Upper lobe of right lung (tissue), 1 donor: ENCODE data around the gene MPDZ. TPM values are rescaled to one million over a fixed set of nuclear protein-coding genes. Genes with fewer than 3 reads are reported as not detected.

Experiments
- ATAC-seq: fragments of 200-7000 bp; cut with Tn5 transposase; one replicate; pipeline ENCODE4 v1.9.1; 2020; ENCODE audit warnings: mild to moderate bottlenecking, moderate library complexity
- DNase-seq: peaks from one replicate; pipeline ENCODE4 v3.0.0-alpha.2; 2020
- H3K27ac ChIP-seq: fragments of 200-600 bp; one replicate; pipeline ENCODE4 v1.8.0; 2022
- H3K27me3 ChIP-seq: fragments of 200-600 bp; one replicate; pipeline ENCODE4 v1.8.0; 2022; ENCODE audit warnings: mild to moderate bottlenecking
- H3K36me3 ChIP-seq: fragments of 200-600 bp; one replicate; pipeline ENCODE4 v1.8.0; 2022
- H3K4me1 ChIP-seq: fragments of 200-600 bp; one replicate; pipeline ENCODE4 v1.8.0; 2022
- H3K4me3 ChIP-seq: fragments of 200-600 bp; one replicate; pipeline ENCODE4 v1.8.0; 2022; ENCODE audit warnings: mild to moderate bottlenecking
- H3K9me3 ChIP-seq: fragments of 200-600 bp; one replicate; pipeline ENCODE4 v1.8.0; 2022
- intact Hi-C: fragments of 100-400 bp; cut with DNase I; formaldehyde crosslinking; loops from one replicate; pipeline ENCODE4 v1.11.0; 2022
- total RNA-seq: library from RNA; stranded (reverse); fragmentation: NEBNext Ultra II Directional; extraction: Animal tissue kit (Norgen Biotek cat#: 25700); gene quantifications from one replicate; pipeline ENCODE4 v1.2.1, GENCODE V29; 2021
- TF ChIP-seq, protein P1 (sequence below): fragments of 200-600 bp; IDR thresholded peaks from one replicate; pipeline ENCODE4 v1.8.0; 2022; ENCODE audit warnings: antibody characterized with exemption
- donor health status: DM: no; HTN: yes; CAD: no; lungs with severe emphysema.

MPDZ gene
- total RNA-seq, 1 donor from 2014 or later = 37.8 TPM

DNA sequence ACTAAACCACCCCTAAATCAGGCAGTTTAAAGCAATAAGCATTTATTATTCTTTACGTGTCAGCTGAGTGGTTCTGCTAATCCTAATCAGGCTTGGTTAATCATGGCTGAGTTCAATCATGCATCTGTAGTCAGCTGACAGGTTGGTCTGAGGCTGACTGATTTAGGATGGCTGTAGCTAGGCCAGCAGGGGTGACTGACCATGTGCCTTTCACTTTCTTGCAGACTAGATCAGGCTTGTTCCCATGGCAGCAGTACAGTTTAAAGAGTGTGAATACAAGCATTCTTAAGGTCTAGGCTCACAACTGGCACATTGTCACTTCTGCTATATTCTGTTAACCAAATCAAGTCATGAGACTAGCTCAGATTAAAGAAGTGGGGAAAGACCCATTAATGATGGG is 16.1 kb upstream of the MPDZ start:
- no peak overlapping the region for H3K27ac ChIP-seq
- no peaks in the 10 kb centered on the region for H3K36me3 ChIP-seq
- no peaks in the 10 kb centered on the region for H3K4me1 ChIP-seq
- TF ChIP-seq, protein P1, sequence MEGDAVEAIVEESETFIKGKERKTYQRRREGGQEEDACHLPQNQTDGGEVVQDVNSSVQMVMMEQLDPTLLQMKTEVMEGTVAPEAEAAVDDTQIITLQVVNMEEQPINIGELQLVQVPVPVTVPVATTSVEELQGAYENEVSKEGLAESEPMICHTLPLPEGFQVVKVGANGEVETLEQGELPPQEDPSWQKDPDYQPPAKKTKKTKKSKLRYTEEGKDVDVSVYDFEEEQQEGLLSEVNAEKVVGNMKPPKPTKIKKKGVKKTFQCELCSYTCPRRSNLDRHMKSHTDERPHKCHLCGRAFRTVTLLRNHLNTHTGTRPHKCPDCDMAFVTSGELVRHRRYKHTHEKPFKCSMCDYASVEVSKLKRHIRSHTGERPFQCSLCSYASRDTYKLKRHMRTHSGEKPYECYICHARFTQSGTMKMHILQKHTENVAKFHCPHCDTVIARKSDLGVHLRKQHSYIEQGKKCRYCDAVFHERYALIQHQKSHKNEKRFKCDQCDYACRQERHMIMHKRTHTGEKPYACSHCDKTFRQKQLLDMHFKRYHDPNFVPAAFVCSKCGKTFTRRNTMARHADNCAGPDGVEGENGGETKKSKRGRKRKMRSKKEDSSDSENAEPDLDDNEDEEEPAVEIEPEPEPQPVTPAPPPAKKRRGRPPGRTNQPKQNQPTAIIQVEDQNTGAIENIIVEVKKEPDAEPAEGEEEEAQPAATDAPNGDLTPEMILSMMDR = no peak
- no peaks in the 10 kb centered on the region for H3K9me3 ChIP-seq
- intact Hi-C loops = no loop called here
- H3K4me3 ChIP-seq = no peak overlapping the region
- no peaks in the 10 kb centered on the region for H3K27me3 ChIP-seq
- ATAC-seq (no peak), DNase-seq (no peak)

DNA sequence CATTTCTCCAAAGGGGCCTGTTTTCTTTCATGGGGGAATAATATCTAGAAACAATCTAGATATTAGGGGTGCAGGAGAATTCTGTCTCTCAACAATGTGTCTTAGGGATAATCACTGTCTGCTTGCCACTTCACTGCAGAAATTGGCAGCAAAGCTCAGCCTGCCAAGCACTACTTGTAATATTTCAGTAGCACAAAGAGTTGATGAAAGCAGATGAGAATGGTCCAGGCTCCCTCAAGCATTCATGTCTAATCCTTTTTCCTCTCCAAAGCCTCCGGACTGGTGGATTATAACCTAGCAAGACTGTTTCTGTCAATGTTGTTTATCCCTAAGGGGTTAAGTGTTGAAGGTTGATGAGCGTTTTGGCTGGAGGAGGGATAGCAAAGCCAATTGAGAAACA is 13.3 kb upstream of the MPDZ start:
- TF ChIP-seq, protein P1 = no peak
- no peaks in the 10 kb centered on the region for H3K4me1 ChIP-seq

DNA sequence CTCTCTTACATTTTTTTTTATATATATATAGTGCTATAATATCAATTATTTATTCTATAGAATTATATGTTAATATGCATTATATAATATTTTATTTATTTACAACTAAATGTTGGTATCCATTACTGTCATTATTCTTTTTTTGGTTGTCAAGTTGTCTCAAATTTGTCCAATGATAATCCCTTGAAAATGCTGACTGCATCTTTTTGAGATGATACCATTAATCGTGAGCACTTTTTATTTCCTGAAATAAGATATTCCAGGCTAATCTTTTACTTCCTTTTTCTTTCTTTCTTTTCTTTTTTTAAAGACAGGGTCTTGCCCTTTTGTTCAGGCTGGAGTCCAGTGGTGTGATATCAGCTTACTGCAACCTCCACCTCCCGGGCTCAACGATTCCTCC is 12.7 kb upstream of the MPDZ start:
- intact Hi-C loops = no loop called here
- H3K4me1 ChIP-seq = no peaks in the 10 kb centered on the region
- H3K9me3 ChIP-seq = no peaks in the 10 kb centered on the region
- H3K36me3 ChIP-seq = no peaks in the 10 kb centered on the region
- no peak for ATAC-seq
- H3K27me3 ChIP-seq = no peaks in the 10 kb centered on the region
- DNase-seq = no peak
- TF ChIP-seq, protein P1 = no peak
- H3K4me3 ChIP-seq = no peak overlapping the region
- H3K27ac ChIP-seq = no peak overlapping the region

More for the DNA sequence above, 13.3 kb upstream of the MPDZ start:
- Histone ChIP-seq H3K27ac (no peak overlapping the region), H3K9me3 (no peaks in the 10 kb centered on the region), H3K27me3 (no peaks in the 10 kb centered on the region), H3K4me3 (no peak overlapping the region), H3K36me3 (no peaks in the 10 kb centered on the region)
- no peak for DNase-seq
- intact Hi-C loops = no loop called here
- ATAC-seq = no peak

DNA sequence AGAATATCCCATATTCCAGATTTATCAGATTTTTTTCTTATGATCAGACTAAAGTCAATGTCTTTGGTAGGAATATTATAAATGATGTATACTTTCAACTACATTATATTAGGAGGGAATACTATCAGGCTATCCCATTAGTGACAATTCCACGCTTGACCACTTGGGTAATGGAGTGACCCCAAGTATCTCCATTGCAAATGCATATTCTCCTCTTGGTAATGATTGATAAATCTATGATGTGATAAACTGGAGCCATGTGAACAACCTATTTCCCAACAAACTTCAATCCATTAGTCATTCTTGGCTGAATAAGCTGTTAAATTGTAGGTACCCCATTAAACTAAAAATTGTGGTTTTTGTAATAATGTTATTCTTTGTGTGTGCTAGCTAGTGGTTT is 12.2 kb upstream of the MPDZ start:
- H3K4me3 ChIP-seq = no peak overlapping the region
- TF ChIP-seq, protein P1 = no peak
- no peaks in the 10 kb centered on the region for H3K27me3 ChIP-seq
- intact Hi-C loops = no loop called here
- no peaks in the 10 kb centered on the region for H3K36me3 ChIP-seq
- H3K27ac ChIP-seq = no peak overlapping the region
- ATAC-seq = no peak
- H3K9me3 ChIP-seq = no peaks in the 10 kb centered on the region
- no peaks in the 10 kb centered on the region for H3K4me1 ChIP-seq
- DNase-seq = no peak

DNA sequence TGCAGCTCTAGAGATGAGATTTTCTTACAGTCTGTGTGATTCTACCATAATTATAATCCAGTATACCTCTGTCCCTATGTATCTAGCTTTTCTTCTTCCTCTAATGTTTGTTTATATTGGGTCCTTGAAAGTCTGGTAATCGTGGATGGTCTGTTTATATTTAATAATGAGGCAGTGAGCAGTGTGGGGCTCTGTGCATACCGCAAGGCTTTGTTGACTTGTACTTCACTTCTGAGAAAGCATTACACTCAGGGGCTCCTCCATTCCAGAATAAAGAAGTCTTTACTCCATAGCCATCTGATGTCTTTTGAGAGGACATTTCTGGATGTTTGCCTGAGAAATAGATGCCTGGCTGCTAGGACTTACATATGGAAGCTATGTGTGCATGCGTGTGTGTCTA is 4.5 kb upstream of the MPDZ start:
- peaks cover 4% of the 10 kb centered on the region for H3K4me1 ChIP-seq
- TF ChIP-seq, protein P1 = no peak
- H3K4me3 ChIP-seq = no peak overlapping the region
- no peaks in the 10 kb centered on the region for H3K9me3 ChIP-seq
- DNase-seq = no peak
- ATAC-seq = no peak
- no peaks in the 10 kb centered on the region for H3K27me3 ChIP-seq
- H3K36me3 ChIP-seq = no peaks in the 10 kb centered on the region
- no peak overlapping the region for H3K27ac ChIP-seq
- intact Hi-C loops = no loop called here

DNA sequence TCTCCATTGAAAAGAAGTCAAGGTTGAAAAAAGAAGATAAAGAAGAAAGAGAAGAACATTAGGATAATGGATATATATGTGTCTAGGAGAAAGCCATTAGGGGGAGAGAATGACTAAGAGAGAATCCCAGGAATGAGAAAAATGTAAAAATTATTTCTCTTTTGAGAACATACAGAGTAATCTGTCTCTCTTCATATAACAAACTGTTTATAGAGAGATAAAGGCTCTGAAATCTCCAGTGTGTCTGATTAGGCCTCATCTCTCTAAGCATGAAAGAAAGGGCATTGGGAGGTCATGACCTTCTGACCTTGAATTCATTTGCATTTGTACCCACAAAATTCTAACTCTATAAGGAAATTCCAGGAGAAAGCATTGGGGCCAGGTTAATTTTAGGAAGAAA is 3.5 kb upstream of the MPDZ start:
- Histone ChIP-seq H3K9me3 (no peaks in the 10 kb centered on the region), H3K36me3 (no peaks in the 10 kb centered on the region), H3K4me1 (peaks cover 4% of the 10 kb centered on the region), H3K4me3 (no peak overlapping the region), H3K27ac (no peak overlapping the region), H3K27me3 (no peaks in the 10 kb centered on the region)
- DNase-seq (no peak), ATAC-seq (no peak)
- intact Hi-C loops = no loop called here
- TF ChIP-seq, protein P1 = no peak
